Hippocampal formation (tissue), 2 donors: ENCODE data around the gene HECTD4.
"Not testable (repeated sequence)": the region's sequence is repeated elsewhere in the genome, so short reads cannot be mapped to it uniquely, and the experiment has no call there.

Experiments used
- DNase-seq, 2 donors: peaks; one replicate each; lab custom pipeline; 2025; lab: John Stamatoyannopoulos, UW

HECTD4 gene

GRCh38 chr12:112159146-112159541, 223.1 kb downstream of the HECTD4 start:
- no peak for DNase-seq

DNA sequence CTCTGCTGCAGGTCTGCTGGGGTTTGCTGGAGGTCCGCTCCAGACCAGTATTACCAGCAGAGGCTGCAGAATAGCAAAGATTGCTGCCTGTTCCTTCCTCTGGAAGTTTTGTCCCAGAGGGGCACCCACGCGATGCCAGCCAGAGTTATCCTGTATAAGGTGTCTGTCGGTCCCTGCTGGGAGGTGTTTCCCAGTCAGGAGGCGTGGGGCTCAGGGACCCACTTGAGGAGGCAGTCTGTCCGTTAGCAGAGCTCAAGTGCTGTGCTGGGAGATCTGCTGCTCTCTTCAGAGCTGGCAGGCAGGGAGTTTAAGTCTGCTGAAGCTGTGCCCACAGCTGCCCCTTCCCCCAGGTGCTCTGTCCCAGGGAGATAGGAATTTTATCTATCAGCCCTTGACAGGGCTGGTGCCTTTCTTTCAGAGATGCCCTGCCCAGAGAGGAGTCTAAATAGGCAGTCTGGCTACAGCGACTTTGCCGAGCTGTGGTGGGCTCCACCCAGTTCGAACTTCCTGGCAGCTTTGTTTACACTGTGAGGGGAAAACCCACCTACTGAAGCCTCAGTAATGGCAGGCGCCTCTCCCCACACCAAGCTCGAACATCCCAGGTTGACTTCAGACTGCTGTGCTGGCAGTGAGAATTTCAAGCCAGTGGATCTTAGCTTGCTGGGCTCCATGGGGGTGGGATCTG, 223.6 kb downstream of the HECTD4 start:
- not testable (repeated sequence) for DNase-seq

- DNase-seq: no peak
Observed at GRCh38 chr12:112153893-112154219, 228.4 kb downstream of the HECTD4 start.

DNA sequence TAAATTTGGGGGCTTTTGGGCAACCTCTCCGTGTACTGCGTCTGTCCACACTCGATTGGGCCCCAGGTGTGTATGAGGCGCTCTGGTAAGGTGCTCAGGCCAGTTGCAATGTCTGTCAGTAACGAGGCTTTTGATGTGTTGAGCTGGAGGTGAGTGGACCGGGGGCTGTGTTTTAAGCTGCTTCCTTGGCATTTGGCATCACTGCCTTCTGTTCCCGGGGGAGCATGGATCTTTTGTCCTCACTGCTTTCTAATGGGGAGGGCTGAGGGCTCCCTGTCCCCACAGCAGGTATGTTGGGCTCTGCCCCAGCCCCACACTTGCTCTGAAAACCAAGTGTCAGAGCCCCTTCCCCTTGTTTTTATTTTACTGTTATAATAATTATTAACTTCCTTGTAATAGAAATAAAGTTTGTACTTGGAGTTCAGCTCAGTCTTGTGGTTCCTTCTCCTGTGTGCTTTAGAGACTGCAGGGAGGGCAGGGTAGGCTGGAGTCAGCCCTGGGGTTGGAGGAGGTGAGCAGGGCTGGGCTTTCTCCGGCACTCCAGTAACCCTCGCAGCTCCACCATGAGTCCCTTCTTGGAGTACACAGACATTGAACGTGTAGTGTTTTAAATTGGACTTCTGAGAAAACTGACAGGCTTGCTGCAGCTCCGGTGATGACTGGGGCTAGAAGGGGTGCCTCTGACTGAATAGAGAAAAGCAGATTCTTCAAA, 228.9 kb downstream of the HECTD4 start:
- no peak for DNase-seq

- DNase-seq: no peak
Observed at GRCh38 chr12:112151766-112152541, 230.3 kb downstream of the HECTD4 start.

DNA sequence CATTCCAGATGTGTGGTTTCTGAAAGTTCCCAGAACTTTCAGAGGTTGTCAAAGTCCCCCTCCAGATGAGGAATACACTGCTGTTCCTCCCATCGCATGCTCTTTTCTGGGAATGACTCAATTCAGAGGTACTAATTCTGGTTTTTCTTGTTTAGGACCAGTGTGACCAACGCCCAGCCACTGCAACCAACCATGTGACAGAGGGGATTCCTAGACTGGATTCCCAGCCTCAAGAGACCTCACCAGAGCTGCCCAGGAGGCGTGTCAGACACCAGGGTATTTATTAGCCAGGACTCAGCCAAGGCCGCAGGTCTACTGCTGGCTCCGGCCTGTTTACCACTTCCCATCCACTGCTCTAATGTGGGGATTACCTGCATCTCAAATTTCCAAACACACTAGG, 232.6 kb downstream of the HECTD4 start:
- no peak for DNase-seq

- no peak for DNase-seq
Observed at GRCh38 chr12:112148031-112148513, 234.2 kb downstream of the HECTD4 start.

- no peak for DNase-seq
Observed at GRCh38 chr12:112146123-112146522, 236.1 kb downstream of the HECTD4 start.

DNA sequence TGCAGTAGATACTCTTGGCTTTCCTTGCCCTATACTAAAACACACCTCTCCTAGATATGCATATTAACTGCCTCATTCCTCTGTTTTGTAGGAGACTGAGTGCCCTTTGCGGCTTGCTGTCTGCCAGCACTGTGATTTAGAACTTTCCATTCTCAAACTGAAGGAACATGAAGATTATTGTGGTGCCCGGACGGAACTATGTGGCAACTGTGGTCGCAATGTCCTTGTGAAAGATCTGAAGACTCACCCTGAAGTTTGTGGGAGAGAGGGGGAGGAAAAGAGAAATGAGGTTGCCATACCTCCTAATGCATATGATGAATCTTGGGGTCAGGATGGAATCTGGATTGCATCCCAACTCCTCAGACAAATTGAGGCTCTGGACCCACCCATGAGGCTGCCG, 241.5 kb downstream of the HECTD4 start:
- no peak for DNase-seq

DNA sequence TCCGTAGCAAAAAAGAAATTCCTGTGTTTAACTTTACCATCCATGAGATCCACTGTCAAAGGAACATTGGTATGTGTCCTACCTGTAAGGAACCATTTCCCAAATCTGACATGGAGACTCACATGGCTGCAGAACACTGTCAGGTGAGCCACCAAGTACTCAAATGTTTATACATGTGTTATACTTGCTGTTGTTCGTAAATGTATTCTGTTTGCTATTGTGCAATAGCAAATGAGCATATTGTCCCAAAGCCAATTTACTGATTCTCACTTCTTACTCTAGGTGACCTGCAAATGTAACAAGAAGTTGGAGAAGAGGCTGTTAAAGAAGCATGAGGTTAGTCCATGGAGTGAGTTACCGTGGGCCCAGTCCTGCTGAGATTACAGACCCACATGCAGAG, 247.5 kb downstream of the HECTD4 start:
- no peak for DNase-seq

- DNase-seq: no peak
Observed at GRCh38 chr12:112133418-112133817, 248.8 kb downstream of the HECTD4 start.

DNA sequence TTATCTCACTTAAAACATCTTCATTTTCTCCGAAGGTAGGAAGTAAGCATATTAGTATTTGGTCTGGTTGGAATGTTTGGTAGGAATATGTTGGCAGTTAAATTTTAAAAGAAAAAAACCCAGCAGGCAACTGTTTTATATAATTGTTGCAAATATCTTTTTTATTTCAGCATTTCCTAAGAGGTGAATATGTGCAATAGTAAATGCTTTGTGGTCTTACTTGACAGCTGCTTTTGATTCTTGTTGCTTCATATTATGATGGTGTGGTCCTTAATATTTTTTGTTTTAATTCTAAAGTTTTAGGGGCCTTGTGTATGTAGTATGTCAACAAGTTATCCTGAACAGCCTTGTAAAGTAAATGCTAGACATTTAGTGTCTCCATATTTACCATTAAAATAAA, 250.5 kb downstream of the HECTD4 start:
- no peak for DNase-seq

- no peak for DNase-seq
Observed at GRCh38 chr12:112130441-112130998, 251.7 kb downstream of the HECTD4 start.

GRCh38 chr12:112126911-112127310, 255.3 kb downstream of the HECTD4 start:
- DNase-seq: no peak

DNA sequence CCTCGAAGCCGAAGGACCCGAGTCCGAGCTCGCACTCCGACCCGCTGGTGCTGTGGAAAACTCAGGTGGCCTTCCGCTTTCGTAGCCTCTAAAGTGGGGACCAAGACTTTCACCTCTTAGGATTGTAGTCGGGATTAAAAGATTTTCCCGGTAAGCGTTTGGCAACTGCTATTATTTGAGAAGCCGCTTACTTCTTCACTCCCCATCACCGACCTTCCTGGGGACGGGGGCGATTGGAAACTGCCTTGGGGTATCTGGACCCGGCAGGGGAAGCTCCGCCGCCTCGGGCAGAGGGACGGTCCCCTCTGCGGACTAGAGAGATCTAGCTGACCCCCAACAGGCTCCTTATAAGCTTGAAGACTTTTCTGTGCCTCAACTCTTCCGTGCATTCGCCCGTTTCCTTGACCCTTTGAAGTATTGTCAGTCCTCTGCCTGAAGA, 256.2 kb downstream of the HECTD4 start:
- no peak for DNase-seq

DNA sequence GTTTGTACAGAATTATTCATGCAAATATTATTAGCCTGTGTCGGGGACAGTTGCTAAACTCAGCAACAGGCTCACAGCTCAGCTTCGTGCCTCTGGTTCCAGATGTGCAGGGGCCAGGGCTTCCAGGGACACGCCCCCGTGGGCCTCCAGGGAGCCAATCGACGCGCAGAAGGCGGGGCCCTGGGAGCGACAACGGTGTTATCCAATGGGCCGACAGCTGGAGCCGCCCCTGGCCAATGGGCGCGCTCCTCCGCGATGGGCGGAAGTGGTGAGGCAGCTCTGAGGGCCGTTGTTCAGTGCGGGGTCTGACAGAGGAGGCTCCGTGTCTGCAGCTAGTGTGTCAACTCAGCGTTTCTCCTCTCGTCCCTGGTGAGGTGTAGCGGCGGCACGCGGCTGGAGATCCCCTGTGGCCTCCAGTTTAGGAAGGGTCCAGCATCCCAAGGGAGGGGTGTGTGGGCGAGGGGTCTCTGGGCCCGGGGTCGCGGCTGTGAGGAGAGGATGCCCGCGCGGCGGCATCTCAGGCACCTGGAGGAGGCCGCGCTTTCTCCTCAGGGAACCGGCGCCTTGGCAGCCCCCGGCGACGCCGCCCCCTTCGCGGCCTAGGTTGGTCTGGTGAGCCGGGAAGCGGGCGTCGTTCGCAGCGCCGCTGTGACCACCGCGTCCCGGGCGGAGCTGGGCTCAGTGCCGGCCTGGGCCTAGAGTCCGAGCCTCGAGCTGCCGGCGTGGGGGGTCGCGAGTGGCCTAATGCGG, 256.8 kb downstream of the HECTD4 start, which contains the start of gene TRAFD1:
Gene TRAFD1 (plus strand): TSS at position 311 of the 750 bp plus-strand sequence. CDS start 4,963 bp downstream, outside the sequence.
- DNase-seq: peak; percentile 97 to 99

DNA sequence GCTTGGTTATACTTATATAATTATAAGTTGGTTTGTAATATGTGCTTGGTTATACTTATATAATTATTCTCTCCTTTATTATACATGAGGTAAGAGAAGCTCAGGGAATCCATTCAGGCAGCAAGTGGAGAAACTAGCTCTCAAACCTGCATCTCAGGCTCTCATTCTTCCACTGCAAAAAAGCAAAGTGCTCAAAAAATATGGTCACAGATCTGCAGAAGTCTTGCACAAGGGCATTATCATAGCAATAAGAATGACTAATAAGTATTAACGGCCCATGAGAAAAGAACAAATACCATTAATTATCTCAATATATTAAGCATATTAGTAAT, 257.3 kb downstream of the HECTD4 start:
- DNase-seq: no peak

DNA sequence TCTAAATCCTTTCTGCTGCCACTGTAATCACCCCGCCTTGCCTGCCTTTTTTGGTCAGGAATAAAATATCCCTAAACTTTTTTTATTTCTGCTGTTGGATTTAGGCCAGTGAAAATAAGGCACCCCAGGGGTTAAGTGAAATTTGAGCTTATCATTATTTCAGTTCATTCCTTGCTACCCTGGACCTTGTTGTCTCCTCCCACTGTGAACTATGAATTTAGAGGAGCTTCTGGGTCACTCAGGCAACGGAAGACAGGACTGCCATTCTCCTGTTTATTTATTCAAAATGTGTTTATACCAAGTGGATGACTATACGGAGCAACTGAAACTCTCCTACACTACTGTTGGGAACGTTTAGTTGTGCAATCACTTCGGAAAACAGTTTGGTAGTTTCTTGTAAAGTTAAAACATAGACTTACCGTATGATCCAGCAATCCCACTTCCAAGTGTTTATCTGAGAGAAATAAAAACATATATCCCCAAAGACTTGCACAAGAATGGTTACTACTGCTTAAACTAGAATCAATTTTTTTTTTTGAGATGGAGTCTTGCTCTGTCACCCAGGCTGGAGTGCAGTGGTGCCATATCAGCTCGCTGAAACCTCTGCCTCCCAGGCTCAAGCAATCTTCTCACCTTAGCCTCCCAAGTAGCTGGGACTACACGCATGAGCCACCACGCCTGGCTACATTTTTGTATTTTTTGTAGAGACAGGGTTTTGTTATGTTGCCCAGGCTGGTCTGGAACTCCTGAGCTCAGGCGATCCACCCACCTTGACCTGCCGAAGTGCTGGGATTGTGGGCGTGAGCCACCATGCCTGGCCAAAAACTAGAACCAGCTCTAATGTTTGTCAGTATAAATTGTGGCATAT, 259.2 kb downstream of the HECTD4 start:
- no peak for DNase-seq

DNA sequence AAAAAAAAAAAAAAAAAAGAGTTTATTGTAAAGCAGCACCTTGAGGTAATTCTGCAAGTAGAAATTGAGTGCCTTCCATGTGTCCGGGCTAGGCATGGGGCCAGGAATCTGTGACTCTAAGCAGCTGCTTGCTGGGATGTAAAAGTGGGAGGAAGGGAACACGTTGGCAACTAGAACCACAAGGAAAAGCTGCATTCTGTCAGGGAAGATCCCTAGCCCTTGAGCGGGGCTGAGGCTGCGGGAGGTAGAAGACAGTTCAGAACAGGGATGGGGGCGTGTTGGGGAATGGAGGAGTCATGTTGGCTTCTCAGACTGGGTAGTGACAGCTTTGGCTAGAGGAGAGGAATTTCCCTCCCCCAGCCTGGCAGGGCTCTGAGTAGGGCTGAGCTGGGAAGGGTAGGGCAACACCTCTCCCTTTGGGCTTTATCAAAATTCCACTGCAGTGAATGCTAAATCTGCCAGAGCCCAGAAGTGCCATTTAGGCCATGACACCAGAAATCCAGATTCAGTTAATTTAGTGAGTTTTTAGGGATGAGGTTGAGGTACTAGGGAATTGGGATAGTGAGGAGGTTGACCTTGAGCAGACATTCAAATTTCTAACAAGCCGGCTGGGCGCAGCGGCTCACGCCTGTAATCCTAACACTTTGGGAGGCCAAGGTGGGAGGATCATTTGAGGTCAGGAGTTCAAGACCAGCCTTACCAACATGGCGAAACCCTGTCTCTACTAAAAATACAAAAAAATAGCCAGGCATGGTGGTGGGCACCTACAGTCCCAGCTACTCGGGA, 260.3 kb downstream of the HECTD4 start:
- DNase-seq: peak in 1 of 2 donors; percentile 9

GRCh38 chr12:112117685-112118084, 264.5 kb downstream of the HECTD4 start:
- no peak for DNase-seq
